ENCODE measurements around the gene AMHR2. TPM values are rescaled to one million over a fixed set of nuclear protein-coding genes. Genes with fewer than 3 reads are reported as not detected.
A peak's percentile ranks its signal among the peaks of the same experiment; 100 is the strongest.

Gene AMHR2
- total and polyA plus RNA-seq, 9 of the 15 experiments (the other 6 are each of a cell fraction or from before 2014, with no cell fraction given): 8.9 to 49.7 (median 19.3) TPM

- peak; percentile 99 for TF ChIP-seq VEZF1 (CRISPR knock-in tag; IDR thresholded peaks at IDR 0.05)
- 0 out of 2 replicates have a peak, but pooled peaks have one; percentile 22 for TF ChIP-seq RREB1 (CRISPR knock-in tag; IDR thresholded peaks at IDR 0.05)
- TF ChIP-seq KAT2B (IDR thresholded peaks at IDR 0.05; ENCODE audit: low read depth, low read length): no peak
- TF ChIP-seq YY1 (IDR thresholded peaks at IDR 0.05; ENCODE audit: borderline replicate concordance in 1 of 3, control insufficient read depth in 1 of 3, extremely low read depth in 1 of 3, insufficient read depth in 3 of 3, insufficient read length in 1 of 3, insufficient replicate concordance in 2 of 3, low read depth in 1 of 3, low read length in 2 of 3): peak in 2 of 3 experiments; percentile 57 to 72
- no peak for TF ChIP-seq DDX20 (tag; IDR thresholded peaks at IDR 0.05; ENCODE audit: low read depth)
- TF ChIP-seq TCF7L2 (IDR thresholded peaks at IDR 0.05; ENCODE audit: low read depth, low read length): no peak
- TF ChIP-seq NR3C1 (CRISPR knock-in tag; IDR thresholded peaks at IDR 0.05): peak; percentile 93
- TF ChIP-seq ZNF584 (CRISPR knock-in tag; IDR thresholded peaks at IDR 0.05; ENCODE audit: low read depth): no peak
- TF ChIP-seq CTCFL (IDR thresholded peaks at IDR 0.05; ENCODE audit: borderline replicate concordance, insufficient read depth, low read depth, low read length, poor library complexity, severe bottlenecking): peak; percentile 26
- TF ChIP-seq TRIM25 (IDR thresholded peaks at IDR 0.05; ENCODE audit: borderline replicate concordance): no peak
- no peak; the same call in 1 of the 2 replicates for TF ChIP-seq CBX1 (IDR thresholded peaks at IDR 0.05; ENCODE audit: low read depth)
- peak; percentile 94 for TF ChIP-seq CHD1 (IDR thresholded peaks at IDR 0.05; ENCODE audit: low read length)
- no peak for TF ChIP-seq SREBF1 (IDR thresholded peaks at IDR 0.05; ENCODE audit: borderline replicate concordance, low read depth, low read length)
Observed at GRCh38 chr12:53452159-53453077, 28.8 kb downstream of the AMHR2 start (continued).

All from K562 (cell line).